ENCODE data around the gene RNASEH2A.
A peak's percentile ranks its signal among the peaks of the same experiment; 100 is the strongest.

The RNASEH2A gene

DNA sequence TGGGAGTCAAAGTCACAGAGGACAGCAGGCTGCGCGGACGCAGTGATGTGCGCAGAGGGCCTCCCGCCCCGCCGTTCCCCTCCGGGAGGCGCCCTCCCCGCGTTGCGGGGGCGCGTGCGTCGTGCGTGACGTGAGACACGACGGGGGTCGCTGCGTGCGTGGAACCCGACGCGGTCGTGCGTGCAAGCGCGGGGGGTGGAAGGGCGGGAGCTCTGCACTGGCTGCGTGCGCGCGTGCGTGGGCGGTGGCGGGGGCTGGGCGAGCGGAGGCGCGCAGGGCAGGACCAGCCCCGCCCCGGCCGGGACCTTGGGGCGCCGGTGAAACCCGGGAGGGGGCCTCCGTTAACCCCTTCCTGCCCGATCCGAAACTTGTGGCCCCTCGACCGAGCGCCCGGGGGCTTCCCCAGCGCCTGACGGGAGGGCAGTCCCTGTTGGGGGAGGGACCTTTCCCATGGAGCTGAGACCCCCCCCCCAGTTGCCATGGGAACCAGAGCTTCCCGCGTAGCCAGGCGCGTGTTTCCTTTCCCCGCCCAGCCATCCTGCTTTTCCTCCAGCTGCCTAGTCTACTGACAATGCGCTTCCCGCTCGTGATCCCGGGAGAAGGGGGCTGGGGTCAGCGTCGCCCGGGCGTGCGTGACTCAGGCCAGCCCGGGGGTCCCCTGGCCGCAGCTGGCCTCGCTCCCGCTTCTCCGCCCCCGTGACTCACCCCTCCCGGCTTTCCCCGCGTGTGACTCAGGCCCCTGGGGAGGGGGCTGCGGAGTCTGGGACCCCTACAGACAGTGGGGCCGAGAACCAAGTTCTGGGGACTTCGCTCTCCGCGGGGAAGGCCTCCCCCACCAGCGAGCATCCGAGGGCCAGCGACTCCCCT is 23.7 kb upstream of the RNASEH2A start:
- DNase-seq, result peak; percentile 92

DNA sequence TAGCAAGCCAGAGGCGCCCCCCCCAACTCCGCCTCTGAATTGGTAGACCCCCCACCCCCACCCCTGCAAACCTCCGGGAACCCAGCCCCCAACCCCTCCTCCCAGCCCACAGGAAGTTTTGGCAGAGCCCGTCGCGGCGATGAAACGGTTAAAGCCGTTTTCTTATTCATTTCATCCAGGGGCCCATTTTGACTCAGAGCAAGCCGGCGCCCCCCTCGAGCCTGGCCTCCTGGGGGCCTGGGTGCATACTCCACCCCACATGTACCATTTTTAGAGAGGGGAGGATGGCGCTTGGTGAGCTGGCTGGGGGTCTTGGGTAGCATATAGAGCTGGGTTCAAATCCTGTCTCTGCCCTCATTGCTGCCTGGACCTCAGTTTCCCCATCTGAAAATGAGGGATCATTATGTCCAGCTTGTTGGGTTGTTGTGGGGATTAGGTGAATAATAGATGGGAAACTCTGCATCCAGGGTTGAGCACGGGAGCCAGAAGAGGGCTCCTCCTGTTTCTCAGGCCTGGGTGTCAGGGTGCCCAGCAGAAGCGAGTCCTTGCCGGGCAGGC is 23.0 kb upstream of the RNASEH2A start:
- no peak for DNase-seq

DNA sequence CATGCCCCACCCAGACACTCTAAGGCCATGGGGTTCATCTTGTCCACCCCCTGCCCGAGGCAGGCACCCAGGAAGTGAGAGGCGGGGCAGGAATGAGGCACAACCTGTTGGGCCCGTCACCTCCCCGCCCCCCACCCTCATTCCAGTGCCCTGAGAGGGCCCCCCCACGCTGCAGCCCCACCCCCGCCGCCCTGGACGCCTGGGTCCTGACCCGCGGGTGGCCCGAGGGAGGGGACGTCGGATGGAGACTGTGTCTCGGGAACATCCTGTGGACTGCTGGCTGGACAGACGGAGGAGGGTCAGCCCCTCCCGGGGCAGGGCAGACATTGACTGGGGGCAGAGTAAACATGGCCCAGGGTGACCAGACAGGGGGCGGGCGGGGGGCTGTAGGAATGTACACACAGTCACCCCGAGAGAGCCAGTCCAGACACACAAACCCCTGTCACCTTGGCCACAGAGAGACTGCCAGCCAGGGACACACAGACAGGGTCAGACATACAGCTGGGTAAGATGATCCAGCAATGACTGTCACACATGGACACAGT is 22.5 kb upstream of the RNASEH2A start:
- no peak for DNase-seq

DNA sequence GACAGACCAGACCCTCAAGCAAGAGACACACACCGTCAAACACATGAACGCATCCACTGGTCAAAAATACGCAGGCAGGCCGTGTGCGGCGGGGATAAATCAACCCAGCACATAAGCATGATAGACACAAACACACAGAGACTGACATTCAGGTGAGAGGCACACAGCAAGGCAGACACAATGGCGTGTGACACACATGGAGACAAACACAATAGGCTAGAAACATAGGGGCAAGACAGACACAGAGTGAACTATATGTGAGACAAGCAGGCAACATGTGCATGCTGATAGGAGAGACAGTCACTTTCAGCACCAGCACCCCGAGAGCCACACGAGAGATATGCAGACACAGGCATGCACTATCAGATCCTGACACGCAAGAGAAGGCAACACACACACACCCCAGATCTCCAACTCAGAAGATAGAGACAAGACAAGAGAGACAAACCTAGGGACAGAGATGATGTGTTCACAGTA is 22.0 kb upstream of the RNASEH2A start:
- DNase-seq, result no peak

DNA sequence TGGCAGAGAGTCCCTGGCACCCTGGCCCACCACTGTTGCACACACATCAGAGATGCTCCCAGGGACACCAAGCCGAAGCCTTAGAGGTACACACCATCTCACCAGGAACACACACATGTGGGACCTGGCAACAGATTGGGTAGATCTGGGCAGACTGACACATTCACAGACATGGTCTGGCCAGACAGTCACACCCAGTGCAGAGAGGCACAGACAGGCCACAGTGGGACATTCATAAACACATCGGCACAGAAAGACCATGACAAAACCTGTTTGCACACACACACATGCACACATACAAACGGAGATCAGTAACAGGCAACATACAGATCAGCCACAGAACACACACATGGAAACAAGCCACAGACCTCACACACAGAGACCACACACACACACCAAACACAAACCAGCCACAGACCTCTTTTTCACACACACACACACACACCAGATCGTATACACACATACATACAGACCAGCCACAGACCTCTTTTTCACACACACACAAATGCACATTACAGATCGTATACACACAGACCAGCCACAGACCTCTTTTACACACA is 21.4 kb upstream of the RNASEH2A start:
- no peak for DNase-seq

DNA sequence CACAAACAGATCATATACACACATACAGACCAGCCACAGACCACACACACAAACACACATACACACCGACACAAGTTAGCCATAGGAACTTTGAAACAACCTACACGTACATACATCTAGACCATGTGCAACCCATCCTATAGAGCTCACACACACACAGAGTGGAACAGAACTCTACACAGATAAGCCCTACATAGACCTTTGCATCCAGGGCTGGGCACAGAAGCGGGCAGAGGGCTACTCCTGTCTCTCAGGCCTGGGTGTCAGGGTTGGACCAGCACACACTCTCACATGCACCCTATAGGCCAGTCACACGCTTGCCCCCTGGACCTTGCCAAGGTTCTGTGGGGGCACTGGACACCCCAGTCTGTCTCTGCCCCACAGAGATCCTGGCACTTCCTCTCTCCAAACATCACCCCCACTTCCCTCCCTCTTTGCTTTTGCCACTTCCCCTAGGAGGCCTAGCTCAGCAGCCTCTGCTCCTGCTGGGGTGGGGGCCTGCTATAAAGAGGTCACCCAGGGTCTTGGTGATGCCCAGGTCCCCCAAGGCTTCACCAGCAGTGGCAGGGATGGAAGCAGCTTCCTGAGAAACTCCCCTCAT is 20.9 kb upstream of the RNASEH2A start:
- peak; percentile 18 for DNase-seq

DNA sequence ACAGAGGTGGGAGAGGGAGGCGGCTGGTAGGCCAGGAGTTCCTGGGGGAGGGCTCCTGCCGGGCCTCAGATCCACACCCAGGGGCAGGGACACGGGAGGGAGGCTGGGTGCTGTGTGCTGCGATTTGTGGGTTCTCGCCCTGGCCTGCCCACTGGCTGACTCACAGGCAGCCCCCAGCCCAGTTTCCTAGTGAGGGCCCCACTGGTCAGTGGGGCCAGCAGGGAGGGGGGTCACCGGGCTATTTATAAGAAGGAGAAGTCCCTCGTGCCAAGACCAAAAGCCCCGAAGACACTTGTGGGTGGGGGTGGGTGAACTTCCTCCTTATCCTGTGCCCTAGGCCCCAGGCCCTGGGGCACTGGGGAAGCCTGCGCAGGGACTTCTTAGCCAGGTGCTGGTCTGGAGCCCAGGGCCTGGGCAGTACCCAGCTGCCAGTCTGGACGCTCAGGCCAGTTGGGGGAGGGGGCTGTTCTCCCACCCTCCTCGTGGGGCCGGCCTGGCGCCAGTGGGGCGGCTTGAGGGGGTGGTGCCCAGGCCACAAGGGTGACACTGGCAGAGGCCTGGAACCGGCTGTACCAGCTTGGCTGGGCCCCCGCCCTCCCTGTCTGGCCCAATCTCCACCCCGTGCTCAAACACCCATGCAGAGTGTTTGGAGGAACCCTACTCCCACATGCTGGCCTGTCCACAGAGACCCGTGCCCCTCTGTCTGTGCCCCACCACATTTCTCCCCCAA is 20.1 kb upstream of the RNASEH2A start:
- DNase-seq, result peak; percentile 50

DNA sequence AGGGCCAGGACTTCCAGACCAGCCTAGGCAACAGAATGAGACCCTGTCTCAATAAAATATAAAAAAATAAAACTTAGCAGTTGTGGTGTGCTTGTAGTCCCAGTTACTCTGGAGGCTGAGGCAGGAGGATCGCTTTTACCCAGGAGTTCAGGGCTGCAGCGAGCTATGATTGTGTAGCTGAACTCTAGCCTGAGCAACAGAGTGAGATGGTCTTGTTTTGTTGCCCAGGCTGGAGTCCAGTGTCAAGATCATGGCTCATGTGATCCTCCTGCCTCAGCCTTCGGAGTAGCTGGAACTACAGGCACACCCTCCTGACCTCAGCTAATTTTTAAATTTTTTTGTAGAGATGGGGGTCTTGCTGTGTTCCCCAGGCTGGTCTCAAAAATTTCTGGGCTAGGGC is 19.4 kb upstream of the RNASEH2A start:
- no peak for DNase-seq

DNA sequence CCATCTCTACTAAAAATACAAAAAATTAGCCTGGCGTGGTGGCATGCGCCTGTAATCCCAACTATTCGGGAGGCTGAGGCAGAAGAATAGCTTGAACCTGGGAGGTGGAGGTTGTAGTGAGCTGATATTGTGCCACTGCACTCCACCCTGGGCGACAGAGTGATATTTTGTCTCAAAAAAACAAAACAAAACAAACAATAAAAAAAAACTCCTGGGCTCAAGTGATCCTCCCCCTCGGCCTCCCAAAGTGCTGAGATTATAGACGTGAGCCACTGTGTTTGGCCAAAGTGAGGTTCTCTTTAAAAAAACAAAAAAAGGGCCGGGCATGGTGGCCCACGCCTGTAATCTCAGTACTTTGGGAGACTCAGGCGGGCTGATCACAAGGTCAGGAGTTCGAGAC is 18.9 kb upstream of the RNASEH2A start:
- DNase-seq, result no peak

DNA sequence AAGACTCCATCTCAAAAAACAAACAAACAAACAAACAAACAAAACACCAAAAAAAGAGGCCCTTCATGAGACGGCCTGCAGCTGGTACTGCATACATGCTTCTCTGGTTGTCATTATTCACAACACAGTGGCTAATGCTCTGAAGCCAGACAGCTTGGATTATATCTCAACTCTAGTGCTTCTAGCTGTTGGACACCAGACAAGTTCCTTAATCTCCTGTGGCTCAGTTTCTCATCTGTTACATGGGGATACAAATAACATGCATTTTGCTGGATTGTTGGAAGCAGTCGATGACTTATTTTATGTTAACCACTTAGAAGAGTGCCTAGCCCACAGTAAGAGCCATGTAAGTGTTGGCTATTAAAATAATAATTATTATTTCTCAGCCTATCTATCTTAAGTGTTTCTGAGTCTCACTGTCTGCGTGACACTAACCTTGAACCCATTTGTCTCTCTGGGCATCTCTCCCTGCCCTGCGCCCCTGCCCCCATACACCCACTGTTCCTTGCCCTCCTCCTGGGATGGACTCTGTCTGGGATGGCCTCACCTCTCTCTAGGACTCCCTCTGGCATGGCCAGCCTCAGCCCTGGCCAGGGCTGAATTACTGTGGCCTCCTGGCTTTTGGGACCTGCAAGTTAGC is 18.2 kb upstream of the RNASEH2A start:
- DNase-seq, result peak; percentile 27

DNA sequence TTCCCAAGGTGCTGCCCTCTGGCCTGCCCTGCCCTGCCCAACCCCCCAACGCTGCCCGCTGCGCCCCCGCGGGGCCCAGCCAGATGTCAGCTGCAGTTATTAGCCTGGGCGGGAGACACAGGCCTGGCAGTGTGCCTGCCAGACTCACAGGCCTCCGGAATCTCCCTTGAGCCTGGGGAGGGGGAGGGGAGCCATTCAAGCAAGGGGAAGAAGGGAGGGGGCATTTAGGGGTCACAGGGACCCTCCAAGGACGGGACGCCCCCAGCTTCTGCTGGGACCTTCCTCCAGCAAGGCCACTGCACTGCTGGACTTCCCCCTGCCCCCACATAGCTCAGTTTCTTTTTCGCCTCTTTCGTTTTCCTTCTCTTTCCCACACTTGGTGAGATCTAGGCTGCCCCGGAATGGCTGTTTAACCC is 17.7 kb upstream of the RNASEH2A start:
- DNase-seq, result peak; percentile 71

DNA sequence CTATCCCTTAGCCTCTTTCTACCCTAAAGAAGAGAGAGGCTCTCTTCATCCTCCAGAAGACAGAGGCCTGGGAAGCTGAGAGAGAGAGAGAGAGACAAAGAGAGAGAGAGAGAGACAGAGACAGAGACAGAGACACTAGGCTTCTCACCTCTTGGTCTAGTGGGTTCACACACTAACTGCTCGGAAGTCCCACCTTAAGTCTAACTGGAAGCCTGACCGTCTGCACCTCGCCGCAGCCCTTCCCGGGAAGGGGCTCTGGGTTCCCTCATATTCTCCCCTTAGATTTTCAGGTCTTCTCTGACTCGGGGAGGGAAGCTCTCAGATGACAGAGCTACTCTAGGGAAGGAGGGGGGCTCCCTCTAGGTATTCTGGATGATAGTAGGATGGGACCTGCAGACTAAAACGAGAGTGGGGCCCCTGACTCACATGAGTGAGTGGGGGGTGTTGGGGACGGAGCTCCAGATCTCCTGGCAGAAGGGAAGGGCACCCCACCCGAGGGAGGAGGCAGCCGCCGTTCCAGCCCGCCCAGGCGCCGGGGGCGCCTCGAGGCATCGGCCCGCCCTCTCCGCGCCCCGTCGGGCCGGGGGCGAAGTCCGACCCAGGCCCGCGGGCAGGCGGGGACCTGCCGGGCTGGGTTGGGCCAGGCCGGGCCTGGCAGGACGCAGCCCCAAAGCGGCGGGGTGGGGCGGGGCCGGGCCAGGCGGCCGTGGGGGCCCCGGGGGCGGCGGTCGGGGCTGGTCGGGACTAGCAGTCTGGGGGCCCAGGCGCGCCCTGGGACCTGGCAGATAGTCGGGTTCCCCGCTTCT is 17.1 kb upstream of the RNASEH2A start:
- DNase-seq, result peak; percentile 72

DNA sequence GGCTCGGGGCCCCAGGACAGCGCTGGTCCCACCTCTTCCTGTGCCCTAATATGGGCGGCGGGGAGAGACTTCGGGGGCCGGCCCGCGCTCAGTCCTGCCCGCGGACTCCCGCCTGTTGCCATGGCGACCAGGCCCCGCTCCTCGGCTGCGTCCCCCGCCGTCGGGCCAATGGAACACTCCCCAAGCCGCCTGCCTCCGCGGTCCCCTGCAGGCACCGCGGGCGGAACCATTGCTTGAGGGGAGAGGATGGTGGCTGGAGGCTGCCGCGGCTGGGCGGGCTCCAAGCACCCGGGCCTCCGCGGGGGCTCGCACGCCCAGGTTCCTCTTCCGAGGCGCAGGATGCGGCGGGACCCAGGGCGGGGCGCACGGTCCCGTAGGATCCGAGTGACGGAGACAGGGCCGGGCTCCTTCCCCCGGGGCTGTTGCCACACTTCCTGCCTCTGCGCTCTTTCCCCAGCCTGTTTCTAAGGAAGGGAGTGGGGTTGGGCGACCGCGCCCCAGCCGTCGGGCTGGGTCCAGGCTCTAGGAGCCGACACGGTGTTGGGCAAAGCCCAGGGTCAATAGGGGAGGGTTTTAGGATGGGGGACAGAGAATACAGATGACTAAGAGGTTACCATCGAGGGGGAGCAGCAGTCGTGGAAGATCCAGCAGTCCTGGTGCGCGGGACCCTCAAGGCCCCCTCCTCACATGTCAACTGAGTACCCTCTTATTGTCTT is 16.3 kb upstream of the RNASEH2A start:
- peak; percentile 96 for DNase-seq

DNA sequence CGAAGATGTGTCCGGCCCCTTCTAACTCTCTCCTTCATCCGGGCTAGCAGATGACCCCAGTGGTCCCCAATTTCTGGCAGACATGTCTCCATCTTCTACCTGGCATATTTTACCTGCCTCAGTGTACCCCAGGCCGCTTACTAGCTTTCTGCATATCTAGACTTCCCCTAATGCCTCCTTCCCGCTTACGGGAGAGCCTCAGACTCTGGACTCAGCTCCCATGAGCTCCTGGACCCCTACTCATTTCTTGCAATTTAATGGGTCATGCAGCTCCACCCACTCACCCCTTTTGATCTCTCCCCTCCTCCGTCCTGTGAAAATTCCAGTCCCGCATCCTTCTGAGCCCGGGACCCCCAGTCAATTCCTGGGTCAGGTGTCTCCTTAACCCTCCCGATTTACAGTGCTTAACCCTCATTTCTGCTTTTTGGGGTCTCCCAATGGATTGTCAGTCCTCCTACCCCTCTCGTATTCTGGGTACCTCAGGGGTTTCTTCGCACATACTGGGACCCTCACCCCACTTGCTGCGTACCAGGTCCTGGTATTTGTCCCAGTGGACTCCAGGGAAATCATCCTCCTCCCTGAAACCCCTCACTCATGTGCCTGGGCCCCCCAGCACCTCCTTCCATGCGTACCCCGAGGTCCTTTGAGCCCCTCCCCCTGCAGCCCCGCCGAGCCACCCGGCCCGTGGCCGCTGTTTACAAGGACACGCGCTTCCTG is 15.6 kb upstream of the RNASEH2A start:
- no peak for DNase-seq

DNA sequence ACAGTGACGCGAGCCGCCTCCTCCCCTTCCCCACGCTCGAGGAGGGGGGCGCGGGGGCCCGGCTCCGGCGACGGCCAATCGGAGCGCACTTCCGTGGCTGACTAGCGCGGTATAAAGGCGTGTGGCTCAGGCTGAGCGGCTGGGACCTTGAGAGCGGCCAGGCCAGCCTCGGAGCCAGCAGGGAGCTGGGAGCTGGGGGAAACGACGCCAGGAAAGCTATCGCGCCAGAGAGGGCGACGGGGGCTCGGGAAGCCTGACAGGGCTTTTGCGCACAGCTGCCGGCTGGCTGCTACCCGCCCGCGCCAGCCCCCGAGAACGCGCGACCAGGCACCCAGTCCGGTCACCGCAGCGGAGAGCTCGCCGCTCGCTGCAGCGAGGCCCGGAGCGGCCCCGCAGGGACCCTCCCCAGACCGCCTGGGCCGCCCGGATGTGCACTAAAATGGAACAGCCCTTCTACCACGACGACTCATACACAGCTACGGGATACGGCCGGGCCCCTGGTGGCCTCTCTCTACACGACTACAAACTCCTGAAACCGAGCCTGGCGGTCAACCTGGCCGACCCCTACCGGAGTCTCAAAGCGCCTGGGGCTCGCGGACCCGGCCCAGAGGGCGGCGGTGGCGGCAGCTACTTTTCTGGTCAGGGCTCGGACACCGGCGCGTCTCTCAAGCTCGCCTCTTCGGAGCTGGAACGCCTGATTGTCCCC is 14.9 kb upstream of the RNASEH2A start, which contains the start of gene JUNB:
Gene JUNB (plus strand): TSS at position 142 of the 706 bp plus-strand sequence. CDS start 286 bp downstream, at position 428.
- peak; percentile 92 for DNase-seq

DNA sequence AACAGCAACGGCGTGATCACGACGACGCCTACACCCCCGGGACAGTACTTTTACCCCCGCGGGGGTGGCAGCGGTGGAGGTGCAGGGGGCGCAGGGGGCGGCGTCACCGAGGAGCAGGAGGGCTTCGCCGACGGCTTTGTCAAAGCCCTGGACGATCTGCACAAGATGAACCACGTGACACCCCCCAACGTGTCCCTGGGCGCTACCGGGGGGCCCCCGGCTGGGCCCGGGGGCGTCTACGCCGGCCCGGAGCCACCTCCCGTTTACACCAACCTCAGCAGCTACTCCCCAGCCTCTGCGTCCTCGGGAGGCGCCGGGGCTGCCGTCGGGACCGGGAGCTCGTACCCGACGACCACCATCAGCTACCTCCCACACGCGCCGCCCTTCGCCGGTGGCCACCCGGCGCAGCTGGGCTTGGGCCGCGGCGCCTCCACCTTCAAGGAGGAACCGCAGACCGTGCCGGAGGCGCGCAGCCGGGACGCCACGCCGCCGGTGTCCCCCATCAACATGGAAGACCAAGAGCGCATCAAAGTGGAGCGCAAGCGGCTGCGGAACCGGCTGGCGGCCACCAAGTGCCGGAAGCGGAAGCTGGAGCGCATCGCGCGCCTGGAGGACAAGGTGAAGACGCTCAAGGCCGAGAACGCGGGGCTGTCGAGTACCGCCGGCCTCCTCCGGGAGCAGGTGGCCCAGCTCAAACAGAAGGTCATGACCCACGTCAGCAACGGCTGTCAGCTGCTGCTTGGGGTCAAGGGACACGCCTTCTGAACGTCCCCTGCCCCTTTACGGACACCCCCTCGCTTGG is 14.1 kb upstream of the RNASEH2A start:
- DNase-seq, result peak; percentile 82

DNA sequence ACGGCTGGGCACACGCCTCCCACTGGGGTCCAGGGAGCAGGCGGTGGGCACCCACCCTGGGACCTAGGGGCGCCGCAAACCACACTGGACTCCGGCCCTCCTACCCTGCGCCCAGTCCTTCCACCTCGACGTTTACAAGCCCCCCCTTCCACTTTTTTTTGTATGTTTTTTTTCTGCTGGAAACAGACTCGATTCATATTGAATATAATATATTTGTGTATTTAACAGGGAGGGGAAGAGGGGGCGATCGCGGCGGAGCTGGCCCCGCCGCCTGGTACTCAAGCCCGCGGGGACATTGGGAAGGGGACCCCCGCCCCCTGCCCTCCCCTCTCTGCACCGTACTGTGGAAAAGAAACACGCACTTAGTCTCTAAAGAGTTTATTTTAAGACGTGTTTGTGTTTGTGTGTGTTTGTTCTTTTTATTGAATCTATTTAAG is 13.5 kb upstream of the RNASEH2A start:
- DNase-seq, result no peak
